Mesothelial cell of epicardium (in vitro differentiated cells): Measurements from ENCODE around the gene ATP6V0C. TPM values are rescaled to one million over a fixed set of nuclear protein-coding genes. Genes with fewer than 3 reads are reported as not detected.
"Not testable (repeated sequence)": the region's sequence is repeated elsewhere in the genome, so short reads cannot be mapped to it uniquely, and the experiment has no call there.

Experiments
- DNase-seq, 2 experiments: peaks; one replicate each; pipeline ENCODE4 v3.0.0; 2021; ENCODE audit warnings: low spot score in 2 of 2; ENCODE audit not compliant: unreplicated experiment in 2 of 2
- H3K27ac Mint-ChIP-seq: 2 replicates; pipeline ENCODE4 v1.8.0; 2021; ENCODE audit warnings: mixed read lengths
- H3K27me3 Mint-ChIP-seq: 2 replicates; pipeline ENCODE4 v1.8.0; 2021; ENCODE audit warnings: low read depth, mixed read lengths
- H3K36me3 Mint-ChIP-seq: 2 replicates; pipeline ENCODE4 v1.8.0; 2021; ENCODE audit warnings: mixed read lengths
- H3K4me1 Mint-ChIP-seq: 2 replicates; pipeline ENCODE4 v1.8.0; 2021; ENCODE audit warnings: mixed read lengths
- H3K4me3 Mint-ChIP-seq: 2 replicates; pipeline ENCODE4 v1.8.0; 2021; ENCODE audit warnings: mild to moderate bottlenecking, moderate library complexity, mixed read lengths
- H3K9me3 Mint-ChIP-seq: 2 replicates; pipeline ENCODE4 v1.8.0; 2021; ENCODE audit warnings: mixed read lengths
- CTCF ChIP-seq: fragments of 200-600 bp; sonication (generic); IDR thresholded peaks from one replicate; pipeline ENCODE4 v1.5.0; 2021; ENCODE audit warnings: antibody characterized with exemption; ENCODE audit not compliant: unreplicated experiment
- total RNA-seq: library from RNA; stranded (reverse); gene quantifications from 3 replicates; pipeline ENCODE4 v1.2.1, GENCODE V29; 2021

Gene ATP6V0C
- total RNA-seq, 1 donor from 2014 or later: 143 TPM

DNA sequence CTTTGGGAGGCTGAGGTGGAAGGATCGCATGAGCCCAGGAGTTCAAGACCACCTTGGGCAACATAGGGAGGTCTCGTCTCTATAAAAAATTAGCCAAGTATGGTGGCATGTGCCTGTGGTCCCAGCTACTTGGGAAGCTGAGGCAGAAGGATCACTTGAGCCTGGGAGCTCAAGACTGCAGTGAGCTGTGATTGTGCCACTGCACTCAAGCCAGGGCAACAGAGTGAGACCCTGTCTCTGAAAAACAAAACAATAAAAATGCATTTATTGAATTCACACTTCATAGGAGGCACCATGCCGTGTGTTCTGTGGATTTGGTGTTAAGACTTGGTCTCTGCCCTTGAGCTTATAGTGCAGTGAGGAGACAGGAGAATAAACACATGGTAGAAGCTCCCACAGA is 36.4 kb upstream of the ATP6V0C start:
- H3K9me3 Mint-ChIP-seq: no peaks in the 10 kb centered on the region
- peaks cover 19% of the 10 kb centered on the region for H3K4me1 Mint-ChIP-seq
- H3K4me3 Mint-ChIP-seq: peak overlapping the region; percentile 68
- no peak for DNase-seq
- no peak for TF ChIP-seq CTCF
- no peak overlapping the region for H3K27ac Mint-ChIP-seq
- no peaks in the 10 kb centered on the region for H3K36me3 Mint-ChIP-seq
- H3K27me3 Mint-ChIP-seq: peaks cover 3% of the 10 kb centered on the region

DNA sequence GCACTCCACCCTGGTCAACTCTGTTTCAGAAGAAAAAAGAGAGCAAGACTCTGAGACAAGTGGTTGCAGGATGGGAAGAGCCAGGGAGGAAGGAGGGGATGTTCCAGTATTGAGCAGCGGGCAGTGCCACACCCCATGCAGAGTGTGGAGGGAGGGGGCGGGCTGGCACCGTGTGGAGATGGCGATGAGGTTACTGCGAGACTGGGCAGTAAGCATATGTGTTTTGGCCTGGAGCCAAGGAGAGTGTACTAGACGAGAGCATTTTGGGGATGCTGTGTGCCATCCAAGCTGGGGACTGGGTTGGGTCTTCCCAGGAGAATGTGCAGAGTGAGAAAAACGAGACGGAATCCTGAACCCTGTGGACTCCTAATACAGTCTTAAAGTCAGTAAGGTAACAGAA is 35.5 kb upstream of the ATP6V0C start:
- DNase-seq: no peak
- H3K27me3 Mint-ChIP-seq: peaks cover 3% of the 10 kb centered on the region
- H3K36me3 Mint-ChIP-seq: no peaks in the 10 kb centered on the region
- no peaks in the 10 kb centered on the region for H3K9me3 Mint-ChIP-seq
- no peak overlapping the region for H3K4me3 Mint-ChIP-seq
- peaks cover 18% of the 10 kb centered on the region for H3K4me1 Mint-ChIP-seq
- H3K27ac Mint-ChIP-seq: no peak overlapping the region
- no peak for TF ChIP-seq CTCF

DNA sequence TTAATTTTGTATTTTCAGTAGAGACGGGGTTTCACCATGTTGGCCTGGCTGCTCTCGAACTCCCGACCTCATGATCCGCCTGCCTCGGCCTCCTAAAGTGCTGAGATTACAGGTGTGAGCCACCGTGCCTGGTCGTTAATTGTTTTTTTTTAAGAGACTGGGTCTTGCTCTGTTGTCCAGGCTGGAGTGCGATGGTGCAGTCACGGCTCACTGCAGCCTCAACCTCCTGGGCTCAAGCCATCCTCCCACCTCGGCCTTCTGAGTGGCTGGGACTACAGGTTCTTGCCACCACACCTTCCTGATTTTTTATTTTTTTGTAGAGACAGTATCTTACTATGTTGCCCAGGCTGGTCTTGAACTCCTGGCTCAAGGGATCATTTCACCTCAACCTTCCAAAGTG is 33.8 kb upstream of the ATP6V0C start:
- DNase-seq, H3K9me3 Mint-ChIP-seq, H3K27me3 Mint-ChIP-seq, H3K36me3 Mint-ChIP-seq, H3K4me3 Mint-ChIP-seq, H3K27ac Mint-ChIP-seq: not testable (repeated sequence)
- H3K4me1 Mint-ChIP-seq: peaks cover 18% of the 10 kb centered on the region

GRCh38 chr16:2480948-2481347 is 32.8 kb upstream of the ATP6V0C start:
- Mint-ChIP-seq H3K4me1 (peaks cover 17% of the 10 kb centered on the region), H3K9me3 (no peaks in the 10 kb centered on the region), H3K36me3 (no peaks in the 10 kb centered on the region), H3K27me3 (peaks cover 3% of the 10 kb centered on the region), H3K27ac (no peak overlapping the region), H3K4me3 (no peak overlapping the region)
- no peak for DNase-seq
- no peak for TF ChIP-seq CTCF

DNA sequence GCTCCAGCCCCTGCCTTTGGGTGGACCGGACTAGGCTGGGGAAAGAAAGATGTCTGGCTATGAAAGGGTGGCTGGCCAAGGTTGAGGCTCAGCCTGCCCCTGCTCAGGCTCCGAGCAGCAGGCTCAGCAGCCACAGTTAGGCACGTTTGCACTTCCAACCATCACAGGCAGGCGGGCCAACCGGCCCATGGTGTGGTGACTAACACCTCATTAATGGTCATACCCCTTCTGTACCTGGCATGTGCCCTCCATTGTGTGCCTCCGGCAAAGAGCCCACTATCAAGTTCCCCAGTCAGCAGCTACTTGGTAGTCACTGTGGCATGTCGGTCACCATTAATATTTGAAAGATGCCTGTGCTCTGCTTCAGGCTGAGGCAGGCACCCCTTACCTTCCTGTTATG is 32.1 kb upstream of the ATP6V0C start:
- TF ChIP-seq CTCF: no peak
- no peak overlapping the region for H3K27ac Mint-ChIP-seq
- no peak for DNase-seq
- H3K9me3 Mint-ChIP-seq: no peaks in the 10 kb centered on the region
- peaks cover 3% of the 10 kb centered on the region for H3K27me3 Mint-ChIP-seq
- H3K4me1 Mint-ChIP-seq: peaks cover 15% of the 10 kb centered on the region
- H3K4me3 Mint-ChIP-seq: no peak overlapping the region
- H3K36me3 Mint-ChIP-seq: no peaks in the 10 kb centered on the region

- Mint-ChIP-seq H3K4me1 (peaks cover 21% of the 10 kb centered on the region), H3K4me3 (no peak overlapping the region), H3K9me3 (no peaks in the 10 kb centered on the region), H3K27me3 (peaks cover 3% of the 10 kb centered on the region), H3K36me3 (no peaks in the 10 kb centered on the region), H3K27ac (no peak overlapping the region)
- DNase-seq: peak in 1 of 2 experiments; percentile 18
- TF ChIP-seq CTCF: no peak
These were observed 31.5 kb upstream of the ATP6V0C start for GRCh38 chr16:2482249-2482648.
